WTC11 (cell line): ENCODE data around the gene CLEC9A.

ENCODE experiments used
- ESRRA ChIP-seq: sonication (generic); formaldehyde crosslinking; IDR thresholded peaks from 2 replicates; pipeline ENCODE4 v1.8.1; 2022; ENCODE audit warnings: mild to moderate bottlenecking, missing genetic modification reagents, borderline replicate concordance
- SMAD4 ChIP-seq: sonication (generic); formaldehyde crosslinking; IDR thresholded peaks from 2 replicates; pipeline ENCODE4 v1.8.0; 2022; ENCODE audit warnings: mild to moderate bottlenecking, missing genetic modification reagents
- ZNF121 ChIP-seq: sonication (generic); formaldehyde crosslinking; IDR thresholded peaks from 2 replicates; pipeline ENCODE4 v1.8.0; 2023; ENCODE audit warnings: missing genetic modification reagents
- TF ChIP-seq, protein P1 (sequence below): fragments of 200-600 bp; IDR thresholded peaks from 2 replicates; pipeline ENCODE4 v1.8.0; 2022; ENCODE audit warnings: antibody characterized with exemption

DNA sequence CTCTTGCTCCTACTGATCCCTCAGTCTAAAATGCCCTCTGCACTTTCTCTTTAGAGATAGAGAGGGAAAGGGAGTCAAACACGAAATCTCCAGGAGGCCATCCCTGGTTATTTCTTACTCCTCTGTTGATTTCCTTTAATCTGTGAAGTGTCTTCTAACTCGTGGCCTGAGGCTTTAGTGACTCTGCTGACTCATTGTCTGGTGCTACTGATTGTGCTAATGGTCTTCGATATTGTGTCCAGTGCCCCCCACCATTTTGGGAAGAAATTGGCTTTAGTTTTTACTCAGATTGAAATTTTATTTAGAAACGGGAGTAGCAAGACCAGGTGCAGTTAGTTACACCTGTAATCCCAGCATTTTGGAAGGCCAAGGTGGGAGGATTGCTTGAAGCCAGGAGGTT is 839 bp downstream of the CLEC9A start:
- TF ChIP-seq ZNF121 (CRISPR knock-in tag) (no peak), SMAD4 (CRISPR knock-in tag) (no peak), ESRRA (CRISPR knock-in tag) (no peak)
- TF ChIP-seq, protein P1, sequence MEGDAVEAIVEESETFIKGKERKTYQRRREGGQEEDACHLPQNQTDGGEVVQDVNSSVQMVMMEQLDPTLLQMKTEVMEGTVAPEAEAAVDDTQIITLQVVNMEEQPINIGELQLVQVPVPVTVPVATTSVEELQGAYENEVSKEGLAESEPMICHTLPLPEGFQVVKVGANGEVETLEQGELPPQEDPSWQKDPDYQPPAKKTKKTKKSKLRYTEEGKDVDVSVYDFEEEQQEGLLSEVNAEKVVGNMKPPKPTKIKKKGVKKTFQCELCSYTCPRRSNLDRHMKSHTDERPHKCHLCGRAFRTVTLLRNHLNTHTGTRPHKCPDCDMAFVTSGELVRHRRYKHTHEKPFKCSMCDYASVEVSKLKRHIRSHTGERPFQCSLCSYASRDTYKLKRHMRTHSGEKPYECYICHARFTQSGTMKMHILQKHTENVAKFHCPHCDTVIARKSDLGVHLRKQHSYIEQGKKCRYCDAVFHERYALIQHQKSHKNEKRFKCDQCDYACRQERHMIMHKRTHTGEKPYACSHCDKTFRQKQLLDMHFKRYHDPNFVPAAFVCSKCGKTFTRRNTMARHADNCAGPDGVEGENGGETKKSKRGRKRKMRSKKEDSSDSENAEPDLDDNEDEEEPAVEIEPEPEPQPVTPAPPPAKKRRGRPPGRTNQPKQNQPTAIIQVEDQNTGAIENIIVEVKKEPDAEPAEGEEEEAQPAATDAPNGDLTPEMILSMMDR: no peak
